Type B pancreatic cell (in vitro differentiated cells): ENCODE measurements around the gene JAKMIP1. TPM values are rescaled to one million over a fixed set of nuclear protein-coding genes. Genes with fewer than 3 reads are reported as not detected.

Experiments used
- DNase-seq: peaks from one replicate; pipeline ENCODE4 v3.0.0; 2021; ENCODE audit warnings: mixed read lengths; ENCODE audit not compliant: unreplicated experiment; ENCODE audit errors: extremely low spot score
- H3K27ac Mint-ChIP-seq: 2 replicates; pipeline ENCODE4 v1.8.0; 2021; ENCODE audit warnings: mild to moderate bottlenecking, mixed read lengths
- H3K27me3 Mint-ChIP-seq: 2 replicates; pipeline ENCODE4 v1.8.0; 2021; ENCODE audit warnings: mixed read lengths
- H3K36me3 Mint-ChIP-seq: 2 replicates; pipeline ENCODE4 v1.8.0; 2021; ENCODE audit warnings: mixed read lengths
- H3K4me1 Mint-ChIP-seq: one replicate; pipeline ENCODE4 v1.8.0; 2021; ENCODE audit warnings: mixed read lengths; ENCODE audit not compliant: unreplicated experiment
- H3K4me3 Mint-ChIP-seq: 2 replicates; pipeline ENCODE4 v1.8.0; 2021; ENCODE audit warnings: mild to moderate bottlenecking, mixed read lengths
- H3K9me3 Mint-ChIP-seq: 2 replicates; pipeline ENCODE4 v1.8.0; 2021; ENCODE audit warnings: mixed read lengths
- CTCF ChIP-seq: fragments of 200-600 bp; sonication (generic); conservative IDR thresholded peaks from 2 replicates; pipeline ENCODE4 v1.5.0; 2021; ENCODE audit warnings: antibody characterized with exemption, mild to moderate bottlenecking
- total RNA-seq: library from RNA; stranded (reverse); gene quantifications from 2 replicates; pipeline ENCODE4 v1.2.1, GENCODE V29; 2021; ENCODE audit warnings: low replicate concordance

JAKMIP1 gene
- total RNA-seq, 1 donor from 2014 or later: 0.89 TPM

GRCh38 chr4:6122496-6122895, 77.9 kb downstream of the JAKMIP1 start:
- Mint-ChIP-seq H3K36me3 (no peaks in the 10 kb centered on the region), H3K27me3 (peaks cover 21% of the 10 kb centered on the region), H3K4me3 (no peak overlapping the region), H3K4me1 (no peaks in the 10 kb centered on the region), H3K9me3 (no peaks in the 10 kb centered on the region), H3K27ac (no peak overlapping the region)
- no peak for DNase-seq
- no peak for TF ChIP-seq CTCF

GRCh38 chr4:6121941-6122340, 78.4 kb downstream of the JAKMIP1 start:
- peaks cover 25% of the 10 kb centered on the region for H3K27me3 Mint-ChIP-seq
- H3K36me3 Mint-ChIP-seq: no peaks in the 10 kb centered on the region
- no peaks in the 10 kb centered on the region for H3K9me3 Mint-ChIP-seq
- peaks cover 2% of the 10 kb centered on the region for H3K4me1 Mint-ChIP-seq
- no peak overlapping the region for H3K27ac Mint-ChIP-seq
- no peak overlapping the region for H3K4me3 Mint-ChIP-seq
- no peak for DNase-seq
- no peak for TF ChIP-seq CTCF

GRCh38 chr4:6121276-6121850, 79.0 kb downstream of the JAKMIP1 start:
- DNase-seq: peak; percentile 31
- Mint-ChIP-seq H3K36me3 (no peaks in the 10 kb centered on the region), H3K9me3 (no peaks in the 10 kb centered on the region), H3K4me3 (no peak overlapping the region), H3K27me3 (peaks cover 31% of the 10 kb centered on the region), H3K4me1 (peaks cover 7% of the 10 kb centered on the region), H3K27ac (no peak overlapping the region)
- no peak for TF ChIP-seq CTCF

GRCh38 chr4:6120361-6120760, 80.0 kb downstream of the JAKMIP1 start:
- Mint-ChIP-seq H3K27ac (no peak overlapping the region), H3K9me3 (no peaks in the 10 kb centered on the region), H3K4me1 (peaks cover 7% of the 10 kb centered on the region), H3K4me3 (no peak overlapping the region), H3K36me3 (no peaks in the 10 kb centered on the region), H3K27me3 (peaks cover 37% of the 10 kb centered on the region)
- TF ChIP-seq CTCF: no peak
- peak; percentile 37 for DNase-seq

GRCh38 chr4:6119507-6120020, 80.8 kb downstream of the JAKMIP1 start:
- Mint-ChIP-seq H3K27ac (no peak overlapping the region), H3K9me3 (no peaks in the 10 kb centered on the region), H3K27me3 (peaks cover 37% of the 10 kb centered on the region), H3K36me3 (no peaks in the 10 kb centered on the region), H3K4me3 (no peak overlapping the region), H3K4me1 (peaks cover 7% of the 10 kb centered on the region)
- no peak for TF ChIP-seq CTCF
- DNase-seq: peak; percentile 10
